ENCODE measurements around the gene PTPRG.
A peak's percentile ranks its signal among the peaks of the same experiment; 100 is the strongest.

Gene PTPRG

GRCh38 chr3:61582846-61583245 lies 21.5 kb downstream of the PTPRG start:
- DNase-seq (ENCODE audit: low spot score): no peak
- no peaks in the 10 kb centered on the region for H3K27me3 ChIP-seq (ENCODE audit: insufficient read depth, poor library complexity, severe bottlenecking)
- no peak for TF ChIP-seq CTCF (IDR thresholded peaks at IDR 0.05; ENCODE audit: poor library complexity, severe bottlenecking)
- no peaks in the 10 kb centered on the region for H3K36me3 ChIP-seq (ENCODE audit: low read depth)
- H3K4me3 ChIP-seq (ENCODE audit: severe bottlenecking): no peak overlapping the region
- H3K9me3 ChIP-seq (ENCODE audit: severe bottlenecking): no peaks in the 10 kb centered on the region
- no peak overlapping the region for H3K27ac ChIP-seq (ENCODE audit: poor library complexity, severe bottlenecking)
- peaks cover 3% of the 10 kb centered on the region for H3K4me1 ChIP-seq (ENCODE audit: insufficient read depth, poor library complexity, severe bottlenecking)
- ATAC-seq (ENCODE audit: low read depth): no peak

- no peak overlapping the region for H3K4me3 ChIP-seq (ENCODE audit: severe bottlenecking)
- H3K27me3 ChIP-seq (ENCODE audit: insufficient read depth, poor library complexity, severe bottlenecking): no peaks in the 10 kb centered on the region
- ATAC-seq (ENCODE audit: low read depth): no peak
Observed at GRCh38 chr3:61583890-61584875, 22.8 kb downstream of the PTPRG start.

GRCh38 chr3:61589856-61590255 lies 28.5 kb downstream of the PTPRG start:
- Histone ChIP-seq H3K27ac (ENCODE audit: poor library complexity, severe bottlenecking) (no peak overlapping the region), H3K27me3 (ENCODE audit: insufficient read depth, poor library complexity, severe bottlenecking) (no peaks in the 10 kb centered on the region)

More at GRCh38 chr3:61583890-61584875, 22.8 kb downstream of the PTPRG start:
- no peak for TF ChIP-seq CTCF (IDR thresholded peaks at IDR 0.05; ENCODE audit: poor library complexity, severe bottlenecking)
- Histone ChIP-seq H3K4me1 (ENCODE audit: insufficient read depth, poor library complexity, severe bottlenecking) (peaks cover 3% of the 10 kb centered on the region), H3K27ac (ENCODE audit: poor library complexity, severe bottlenecking) (no peak overlapping the region), H3K9me3 (ENCODE audit: severe bottlenecking) (no peaks in the 10 kb centered on the region), H3K36me3 (ENCODE audit: low read depth) (0 out of 2 replicates have a peak, but pooled peaks cover 3% of the 10 kb centered on the region)
- no peak for DNase-seq (ENCODE audit: low spot score)

DNA sequence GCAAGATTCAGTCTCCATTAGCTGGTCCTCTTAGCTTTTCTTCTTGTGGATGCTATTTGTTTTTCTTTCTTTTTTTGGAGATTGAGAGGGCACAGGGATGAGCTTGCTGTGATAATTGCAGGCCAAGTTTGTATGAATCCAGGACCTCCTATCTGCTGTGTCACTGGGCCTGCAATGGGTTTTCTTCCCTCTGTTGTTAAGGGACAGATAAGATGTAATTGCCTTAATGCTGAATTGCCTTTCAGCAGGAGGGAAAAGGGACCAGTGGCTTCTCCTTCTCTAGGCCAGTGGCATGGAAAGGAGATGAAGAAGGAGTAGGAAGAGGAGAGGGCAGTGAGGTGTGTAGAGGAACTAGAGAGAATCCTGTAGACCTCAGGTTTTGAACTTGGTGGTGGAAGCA lies 29.9 kb downstream of the PTPRG start:
- no peaks in the 10 kb centered on the region for H3K9me3 ChIP-seq (ENCODE audit: severe bottlenecking)
- TF ChIP-seq CTCF (IDR thresholded peaks at IDR 0.05; ENCODE audit: poor library complexity, severe bottlenecking): no peak
- 0 out of 2 replicates have a peak, but pooled peaks cover 3% of the 10 kb centered on the region for H3K36me3 ChIP-seq (ENCODE audit: low read depth)
- ATAC-seq (ENCODE audit: low read depth) (no peak), DNase-seq (ENCODE audit: low spot score) (no peak)
- no peaks in the 10 kb centered on the region for H3K27me3 ChIP-seq (ENCODE audit: insufficient read depth, poor library complexity, severe bottlenecking)
- no peak overlapping the region for H3K4me3 ChIP-seq (ENCODE audit: severe bottlenecking)
- no peak overlapping the region for H3K27ac ChIP-seq (ENCODE audit: poor library complexity, severe bottlenecking)
- peaks cover 8% of the 10 kb centered on the region for H3K4me1 ChIP-seq (ENCODE audit: insufficient read depth, poor library complexity, severe bottlenecking)

More at GRCh38 chr3:61589856-61590255, 28.5 kb downstream of the PTPRG start:
- ATAC-seq (ENCODE audit: low read depth) (peak; percentile 79), DNase-seq (ENCODE audit: low spot score) (no peak)
- H3K36me3 ChIP-seq (ENCODE audit: low read depth): 0 out of 2 replicates have a peak, but pooled peaks cover 3% of the 10 kb centered on the region
- no peak for TF ChIP-seq CTCF (IDR thresholded peaks at IDR 0.05; ENCODE audit: poor library complexity, severe bottlenecking)
- peaks cover 2% of the 10 kb centered on the region for H3K4me1 ChIP-seq (ENCODE audit: insufficient read depth, poor library complexity, severe bottlenecking)
- H3K4me3 ChIP-seq (ENCODE audit: severe bottlenecking): no peak overlapping the region
- no peaks in the 10 kb centered on the region for H3K9me3 ChIP-seq (ENCODE audit: severe bottlenecking)

All from RWPE2 (cell line).